ENCODE data around the gene PAX7.

GRCh38 chr1:18682375-18682774, 51.7 kb downstream of the PAX7 start:
- TF ChIP-seq, protein P1, sequence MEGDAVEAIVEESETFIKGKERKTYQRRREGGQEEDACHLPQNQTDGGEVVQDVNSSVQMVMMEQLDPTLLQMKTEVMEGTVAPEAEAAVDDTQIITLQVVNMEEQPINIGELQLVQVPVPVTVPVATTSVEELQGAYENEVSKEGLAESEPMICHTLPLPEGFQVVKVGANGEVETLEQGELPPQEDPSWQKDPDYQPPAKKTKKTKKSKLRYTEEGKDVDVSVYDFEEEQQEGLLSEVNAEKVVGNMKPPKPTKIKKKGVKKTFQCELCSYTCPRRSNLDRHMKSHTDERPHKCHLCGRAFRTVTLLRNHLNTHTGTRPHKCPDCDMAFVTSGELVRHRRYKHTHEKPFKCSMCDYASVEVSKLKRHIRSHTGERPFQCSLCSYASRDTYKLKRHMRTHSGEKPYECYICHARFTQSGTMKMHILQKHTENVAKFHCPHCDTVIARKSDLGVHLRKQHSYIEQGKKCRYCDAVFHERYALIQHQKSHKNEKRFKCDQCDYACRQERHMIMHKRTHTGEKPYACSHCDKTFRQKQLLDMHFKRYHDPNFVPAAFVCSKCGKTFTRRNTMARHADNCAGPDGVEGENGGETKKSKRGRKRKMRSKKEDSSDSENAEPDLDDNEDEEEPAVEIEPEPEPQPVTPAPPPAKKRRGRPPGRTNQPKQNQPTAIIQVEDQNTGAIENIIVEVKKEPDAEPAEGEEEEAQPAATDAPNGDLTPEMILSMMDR (IDR thresholded peaks at IDR 0.05; ENCODE audit: borderline replicate concordance, extremely low read depth, low read length, poor library complexity, severe bottlenecking) = no peak
- no peak for TF ChIP-seq EZH2 (IDR thresholded peaks at IDR 0.05; ENCODE audit: borderline replicate concordance, low read depth, low read length, severe bottlenecking)
